ENCODE results near the gene GOSR1.
"Not testable (repeated sequence)": the region's sequence is repeated elsewhere in the genome, so short reads cannot be mapped to it uniquely, and the experiment has no call there.

Gene GOSR1

DNA sequence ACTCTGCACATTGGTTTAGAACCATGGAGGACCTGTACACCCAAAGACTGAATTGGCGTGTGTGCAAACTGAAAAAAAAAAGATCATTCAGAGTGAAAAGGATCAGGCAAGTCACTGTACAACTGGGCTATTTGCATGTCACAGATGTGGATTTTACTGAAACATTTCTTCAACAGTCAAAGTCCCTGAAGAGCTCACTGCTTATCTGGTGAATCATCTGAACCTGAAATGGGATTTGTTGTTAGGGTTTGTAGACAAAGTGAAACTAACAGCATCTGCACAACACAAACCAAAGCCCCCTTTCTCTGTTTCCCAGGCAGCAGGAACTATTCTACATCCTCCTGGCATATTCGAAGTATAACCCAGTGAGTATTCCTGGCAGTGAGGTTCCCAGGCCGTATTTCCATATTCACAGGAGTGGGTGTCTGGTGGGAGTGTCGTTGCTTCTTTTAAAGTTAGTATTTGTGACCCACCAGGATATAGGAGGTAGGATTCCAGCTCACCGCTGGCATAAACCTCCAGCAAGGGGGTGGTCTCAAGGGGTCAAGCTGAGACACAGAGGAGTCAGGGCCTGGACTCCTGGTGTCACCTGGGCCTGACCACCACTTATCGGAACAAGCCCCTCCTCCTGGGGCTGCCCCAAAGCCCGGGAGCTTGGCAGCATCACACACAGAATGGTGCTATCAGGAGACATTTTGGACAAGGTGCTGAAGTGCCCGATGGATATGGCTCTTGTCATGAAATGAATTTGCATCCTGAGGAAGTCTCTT lies 80.9 kb downstream of the GOSR1 start:
- H4K20me1 ChIP-seq (ENCODE audit: insufficient read depth, low read length): no peaks in the 10 kb centered on the region
- DNase-seq: no peak
- H3K9me3 ChIP-seq (replicated peaks; ENCODE audit: insufficient read depth, low read length): no peaks in the 10 kb centered on the region
- TF ChIP-seq CTCF (IDR thresholded peaks at IDR 0.05; ENCODE audit: low read length) (no peak), EZH2 (optimal IDR thresholded peaks at IDR 0.05; ENCODE audit: low read depth, low read length) (no peak), EZH2phosphoT487 (IDR thresholded peaks at IDR 0.05; ENCODE audit: low read length) (no peak)
- H3K4me3 ChIP-seq (ENCODE audit: low read length): no peak overlapping the region
- no peaks in the 10 kb centered on the region for H3K4me1 ChIP-seq (ENCODE audit: low read length)
- H3K9me2 ChIP-seq (replicated peaks; ENCODE audit: insufficient read depth, low read length): no peaks in the 10 kb centered on the region
- no peaks in the 10 kb centered on the region for H3K79me2 ChIP-seq (ENCODE audit: low read length)
- no peak overlapping the region for H3K27ac ChIP-seq (ENCODE audit: low read length)
- no peak overlapping the region for H2AFZ ChIP-seq (ENCODE audit: low read length)
- no peaks in the 10 kb centered on the region for H3F3A ChIP-seq (ENCODE audit: insufficient read depth, low read length)
- H3K9ac ChIP-seq (ENCODE audit: low read length): no peak overlapping the region
- H3K27me3 ChIP-seq (replicated peaks; ENCODE audit: insufficient read depth, low read length): no peaks in the 10 kb centered on the region
- no peak overlapping the region for H3K4me2 ChIP-seq (ENCODE audit: low read depth, low read length)
- H3K36me3 ChIP-seq (replicated peaks; ENCODE audit: insufficient read depth, low read length): no peaks in the 10 kb centered on the region

GRCh38 chr17:30558686-30559545 lies 81.7 kb downstream of the GOSR1 start:
- H3F3A ChIP-seq (ENCODE audit: insufficient read depth, low read length): no peaks in the 10 kb centered on the region
- no peaks in the 10 kb centered on the region for H3K9me3 ChIP-seq (replicated peaks; ENCODE audit: insufficient read depth, low read length)
- H3K9me2 ChIP-seq (replicated peaks; ENCODE audit: insufficient read depth, low read length): no peaks in the 10 kb centered on the region
- no peak overlapping the region for H3K27ac ChIP-seq (ENCODE audit: low read length)
- H4K20me1 ChIP-seq (ENCODE audit: insufficient read depth, low read length): no peaks in the 10 kb centered on the region
- no peak overlapping the region for H2AFZ ChIP-seq (ENCODE audit: low read length)
- H3K4me3 ChIP-seq (ENCODE audit: low read length): no peak overlapping the region
- TF ChIP-seq CTCF (IDR thresholded peaks at IDR 0.05; ENCODE audit: low read length) (no peak), EZH2phosphoT487 (IDR thresholded peaks at IDR 0.05; ENCODE audit: low read length) (no peak), EZH2 (optimal IDR thresholded peaks at IDR 0.05; ENCODE audit: low read depth, low read length) (no peak)
- H3K9ac ChIP-seq (ENCODE audit: low read length): no peak overlapping the region
- H3K4me2 ChIP-seq (ENCODE audit: low read depth, low read length): no peak overlapping the region
- no peaks in the 10 kb centered on the region for H3K27me3 ChIP-seq (replicated peaks; ENCODE audit: insufficient read depth, low read length)
- no peaks in the 10 kb centered on the region for H3K36me3 ChIP-seq (replicated peaks; ENCODE audit: insufficient read depth, low read length)
- H3K79me2 ChIP-seq (ENCODE audit: low read length): no peaks in the 10 kb centered on the region
- DNase-seq: no peak
- H3K4me1 ChIP-seq (ENCODE audit: low read length): no peaks in the 10 kb centered on the region

- no peak overlapping the region for H3K9ac ChIP-seq (ENCODE audit: low read length)
- no peaks in the 10 kb centered on the region for H3K27me3 ChIP-seq (replicated peaks; ENCODE audit: insufficient read depth, low read length)
- H3K36me3 ChIP-seq (replicated peaks; ENCODE audit: insufficient read depth, low read length): no peaks in the 10 kb centered on the region
- H4K20me1 ChIP-seq (ENCODE audit: insufficient read depth, low read length): no peaks in the 10 kb centered on the region
- no peaks in the 10 kb centered on the region for H3K9me3 ChIP-seq (replicated peaks; ENCODE audit: insufficient read depth, low read length)
- no peak overlapping the region for H3K4me2 ChIP-seq (ENCODE audit: low read depth, low read length)
- no peaks in the 10 kb centered on the region for H3K9me2 ChIP-seq (replicated peaks; ENCODE audit: insufficient read depth, low read length)
- no peaks in the 10 kb centered on the region for H3F3A ChIP-seq (ENCODE audit: insufficient read depth, low read length)
- no peak overlapping the region for H3K27ac ChIP-seq (ENCODE audit: low read length)
- no peaks in the 10 kb centered on the region for H3K4me1 ChIP-seq (ENCODE audit: low read length)
- H3K79me2 ChIP-seq (ENCODE audit: low read length): no peaks in the 10 kb centered on the region
- no peak for DNase-seq
- TF ChIP-seq EZH2 (optimal IDR thresholded peaks at IDR 0.05; ENCODE audit: low read depth, low read length): no peak
- TF ChIP-seq EZH2phosphoT487 (IDR thresholded peaks at IDR 0.05; ENCODE audit: low read length): no peak
- TF ChIP-seq CTCF (IDR thresholded peaks at IDR 0.05; ENCODE audit: low read length): no peak
- H2AFZ ChIP-seq (ENCODE audit: low read length): no peak overlapping the region
- no peak overlapping the region for H3K4me3 ChIP-seq (ENCODE audit: low read length)
Observed at GRCh38 chr17:30559656-30560055, 82.4 kb downstream of the GOSR1 start.

GRCh38 chr17:30560117-30561026 lies 83.2 kb downstream of the GOSR1 start:
- not testable (repeated sequence) for H3K27ac ChIP-seq (ENCODE audit: low read length); H3K36me3 ChIP-seq (replicated peaks; ENCODE audit: insufficient read depth, low read length); H3K4me2 ChIP-seq (ENCODE audit: low read depth, low read length); H3K27me3 ChIP-seq (replicated peaks; ENCODE audit: insufficient read depth, low read length); DNase-seq; H3K9me3 ChIP-seq (replicated peaks; ENCODE audit: insufficient read depth, low read length); H4K20me1 ChIP-seq (ENCODE audit: insufficient read depth, low read length); H2AFZ ChIP-seq (ENCODE audit: low read length); H3F3A ChIP-seq (ENCODE audit: insufficient read depth, low read length); H3K79me2 ChIP-seq (ENCODE audit: low read length); H3K9me2 ChIP-seq (replicated peaks; ENCODE audit: insufficient read depth, low read length); H3K4me1 ChIP-seq (ENCODE audit: low read length); H3K4me3 ChIP-seq (ENCODE audit: low read length); H3K9ac ChIP-seq (ENCODE audit: low read length)

DNA sequence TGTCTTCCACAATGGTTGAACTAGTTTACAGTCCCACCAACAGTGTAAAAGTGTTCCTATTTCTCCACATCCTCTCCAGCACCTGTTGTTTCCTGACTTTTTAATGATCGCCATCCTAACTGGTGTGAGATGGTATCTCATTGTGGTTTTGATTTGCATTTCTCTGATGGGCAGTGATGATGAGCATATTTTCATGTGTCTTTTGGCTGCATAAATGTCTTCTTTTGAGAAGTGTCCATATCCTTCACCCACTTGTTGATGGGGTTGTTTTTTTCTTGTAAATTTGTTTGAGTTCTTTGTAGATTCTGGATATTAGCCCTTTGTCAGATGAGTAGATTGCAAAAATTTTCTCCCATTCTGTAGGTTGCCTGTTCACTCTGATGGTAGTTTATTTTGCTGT lies 84.6 kb downstream of the GOSR1 start:
- not testable (repeated sequence) for H3K9me3 ChIP-seq (replicated peaks; ENCODE audit: insufficient read depth, low read length)

More for the DNA sequence above, 84.6 kb downstream of the GOSR1 start:
- H3K9me2 ChIP-seq (replicated peaks; ENCODE audit: insufficient read depth, low read length); H2AFZ ChIP-seq (ENCODE audit: low read length); H3K36me3 ChIP-seq (replicated peaks; ENCODE audit: insufficient read depth, low read length); H4K20me1 ChIP-seq (ENCODE audit: insufficient read depth, low read length); H3K4me2 ChIP-seq (ENCODE audit: low read depth, low read length); H3K4me3 ChIP-seq (ENCODE audit: low read length); H3K27ac ChIP-seq (ENCODE audit: low read length); H3K27me3 ChIP-seq (replicated peaks; ENCODE audit: insufficient read depth, low read length); DNase-seq; H3F3A ChIP-seq (ENCODE audit: insufficient read depth, low read length); H3K4me1 ChIP-seq (ENCODE audit: low read length); H3K9ac ChIP-seq (ENCODE audit: low read length); H3K79me2 ChIP-seq (ENCODE audit: low read length): not testable (repeated sequence)
